ENCODE results near the gene OR7C2.
"Not testable (repeated sequence)": the region's sequence is repeated elsewhere in the genome, so short reads cannot be mapped to it uniquely, and the experiment has no call there.

Gene OR7C2
- 0 to 0.07 (median 0) reads per million in 18 experiments for total RNA-seq

DNA sequence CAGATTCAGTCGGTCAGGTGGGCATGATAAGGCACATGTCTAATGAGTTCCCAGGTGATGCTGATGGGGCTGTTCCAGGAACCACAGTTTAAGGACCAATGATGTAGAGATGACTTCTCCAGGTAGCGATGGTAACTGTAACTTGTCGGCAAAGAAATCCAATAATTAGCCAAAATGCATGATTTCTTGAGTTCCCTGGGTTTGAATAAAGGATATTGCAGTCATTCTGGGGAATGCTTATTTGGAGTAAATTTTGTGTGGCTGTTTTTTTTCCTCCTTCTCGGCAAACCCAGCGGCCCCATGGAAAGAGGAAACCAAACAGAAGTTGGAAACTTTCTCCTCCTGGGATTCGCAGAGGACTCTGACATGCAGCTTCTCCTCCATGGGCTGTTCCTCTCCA lies at the start of gene OR7C2:
Gene OR7C2, plus strand, starts transcription at position 301 of the 400 bp plus-strand sequence. Its CDS starts 0 bp downstream, at position 301.
- DNase-seq: no peak

DNA sequence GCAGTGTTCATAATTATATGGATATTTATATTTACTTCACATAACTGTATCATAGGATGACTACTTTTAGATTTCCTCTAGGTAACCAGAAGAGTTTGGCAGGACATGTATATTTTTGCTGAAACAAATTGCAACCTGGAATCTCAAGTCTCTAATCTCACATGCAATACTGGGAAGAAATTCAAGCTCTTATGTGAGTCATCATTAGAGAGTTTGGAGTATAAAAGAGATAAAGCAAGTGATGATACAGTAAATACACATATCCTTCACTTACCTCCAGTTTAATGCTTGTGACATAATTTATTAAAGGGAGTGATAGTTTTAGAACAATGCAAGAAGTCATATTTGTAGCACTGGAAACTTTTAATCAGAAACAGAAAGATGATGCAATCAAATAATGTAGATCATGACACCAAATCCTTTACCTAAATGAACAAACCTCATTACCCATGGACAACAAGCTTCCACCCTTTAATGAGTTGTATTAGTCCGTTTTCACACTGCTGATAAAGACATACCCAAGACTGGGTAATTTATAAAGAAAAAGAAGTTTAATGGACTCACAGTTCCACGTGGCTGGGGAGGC lies 39.5 kb upstream of the OR7C2 start:
- DNase-seq: no peak

DNA sequence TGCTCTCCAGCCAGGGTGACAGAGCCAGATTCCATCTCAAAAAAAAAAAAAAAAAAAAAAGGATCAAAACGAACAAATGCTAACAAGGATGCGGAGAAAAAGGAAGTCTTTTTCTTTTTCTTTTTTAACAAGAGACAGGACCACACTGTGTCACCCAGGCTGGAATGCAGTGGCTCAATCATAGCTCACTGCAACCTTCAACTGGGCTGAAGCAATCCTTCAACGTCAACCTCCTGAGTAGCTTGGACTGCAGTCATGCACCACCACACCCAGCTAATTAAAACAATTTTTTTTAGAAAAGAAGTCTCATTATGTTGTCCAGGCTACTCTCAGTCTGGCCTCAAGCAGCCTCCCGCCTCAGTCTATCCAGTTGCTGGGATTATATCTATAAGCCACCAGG lies 34.6 kb upstream of the OR7C2 start:
- no peak for DNase-seq

DNA sequence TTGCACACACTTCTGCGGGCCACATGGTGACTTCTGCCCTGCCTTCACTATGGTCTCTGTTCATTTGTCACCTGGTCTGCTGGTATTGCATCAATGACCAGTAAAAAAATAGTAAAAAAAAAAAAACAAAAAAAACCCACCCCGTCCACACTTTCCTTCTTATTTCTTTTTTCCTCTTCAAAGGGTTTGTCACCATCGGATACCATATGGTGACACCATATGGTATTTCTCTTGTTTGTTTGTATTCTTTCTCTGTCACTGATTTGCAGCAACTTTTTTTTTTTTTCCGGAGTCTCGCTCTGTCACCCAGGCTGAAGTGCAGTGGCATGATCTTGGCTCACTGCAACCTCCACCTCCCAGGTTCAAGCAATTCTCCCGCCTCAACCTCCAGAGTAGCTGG lies 26.2 kb upstream of the OR7C2 start:
- DNase-seq: no peak

DNA sequence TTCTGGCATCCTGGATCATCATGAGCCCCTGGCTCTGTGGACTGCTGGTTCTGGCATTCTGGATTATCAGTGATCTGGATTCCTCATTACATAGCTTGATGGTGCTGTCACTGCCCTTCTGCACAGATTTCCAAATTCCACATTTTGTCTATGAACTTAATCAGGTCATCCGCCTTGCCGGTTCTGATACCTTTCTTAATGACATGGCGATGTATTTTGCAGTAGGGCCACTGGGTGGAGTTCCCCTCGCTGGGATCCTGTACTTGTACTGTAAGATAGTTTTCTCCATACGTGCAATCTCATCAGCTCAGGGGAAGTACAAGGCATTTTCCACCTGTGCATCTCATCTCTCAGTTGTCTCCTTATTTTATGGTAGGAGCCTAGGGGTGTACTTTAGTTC lies 24.4 kb upstream of the OR7C2 start:
- DNase-seq: no peak

DNA sequence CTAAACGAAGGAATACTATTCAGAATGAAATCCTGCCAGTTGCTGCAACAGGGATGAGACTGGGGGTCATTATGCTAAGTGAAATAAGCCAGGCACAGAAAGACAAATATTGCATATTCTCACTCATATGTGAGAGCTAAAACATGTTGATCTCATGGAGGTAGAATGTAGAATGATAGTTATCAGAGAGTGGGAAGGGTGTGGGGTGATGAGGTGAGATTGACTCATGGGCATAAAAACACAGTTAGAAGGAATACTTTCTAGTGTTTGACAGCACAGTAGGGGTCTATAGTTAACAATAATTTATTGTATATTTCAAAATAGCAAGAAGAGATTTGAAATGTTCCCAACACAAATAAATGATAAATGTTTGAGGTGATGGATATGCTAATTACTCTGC lies 7.8 kb upstream of the OR7C2 start:
- DNase-seq: no peak

DNA sequence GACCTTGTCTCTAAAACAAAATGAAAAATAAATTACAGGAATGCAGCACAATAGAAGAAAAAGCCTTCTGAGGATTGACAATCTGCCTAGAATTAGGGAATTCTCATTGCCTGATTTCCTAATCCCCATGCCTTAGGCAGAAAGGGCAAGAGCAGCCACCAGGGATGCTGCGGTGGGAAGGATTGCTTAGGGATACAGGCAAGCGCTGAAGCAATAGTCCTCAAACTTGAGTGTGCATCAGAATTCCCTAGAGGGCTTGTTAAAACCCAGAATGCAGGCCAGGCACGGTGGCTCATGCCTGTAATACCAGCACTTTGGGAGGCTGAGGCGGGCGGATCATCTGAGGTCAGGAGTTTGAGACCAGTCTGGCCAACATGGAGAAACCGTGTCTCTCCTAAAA lies 1.0 kb upstream of the OR7C2 start:
- no peak for DNase-seq

DNA sequence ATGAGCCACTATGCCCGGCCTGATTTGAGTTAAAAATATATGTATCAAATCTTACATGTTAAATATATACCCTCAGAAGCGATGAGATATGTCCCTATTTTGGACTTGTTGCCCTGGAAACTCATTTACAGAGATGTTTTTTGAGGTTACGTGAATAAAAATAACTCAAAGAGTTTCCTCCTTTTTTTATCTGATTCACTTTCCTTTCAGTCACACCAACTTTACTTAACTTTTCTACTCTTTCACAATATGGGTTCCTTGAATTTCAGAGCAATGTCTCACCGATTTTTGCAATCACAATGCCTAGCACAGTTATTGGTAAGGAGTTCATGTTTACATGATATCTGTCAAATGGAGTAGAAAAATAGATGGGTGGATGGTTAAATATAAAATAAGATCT lies 2.3 kb downstream of the OR7C2 start:
- peak; percentile 65 to 88 for DNase-seq

DNA sequence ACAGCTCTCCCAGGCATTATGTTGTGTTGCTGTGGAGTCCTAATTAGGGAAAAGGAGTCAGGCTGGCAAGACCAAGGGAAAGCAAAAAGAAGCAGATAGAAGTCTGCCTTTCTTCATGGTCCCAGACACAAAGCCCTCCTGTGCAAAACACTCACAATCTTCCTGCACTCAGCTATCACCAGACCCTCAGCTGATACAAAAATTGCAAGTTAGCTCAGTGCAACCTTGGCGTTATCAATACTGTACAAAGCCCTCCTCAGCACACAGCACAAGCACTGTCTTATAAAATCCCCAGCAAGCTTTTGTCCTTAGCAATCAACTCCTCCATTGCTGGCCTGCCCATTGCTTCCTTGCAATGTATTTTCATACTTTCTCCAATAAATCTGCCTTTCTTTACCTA lies 3.2 kb downstream of the OR7C2 start:
- no peak for DNase-seq

DNA sequence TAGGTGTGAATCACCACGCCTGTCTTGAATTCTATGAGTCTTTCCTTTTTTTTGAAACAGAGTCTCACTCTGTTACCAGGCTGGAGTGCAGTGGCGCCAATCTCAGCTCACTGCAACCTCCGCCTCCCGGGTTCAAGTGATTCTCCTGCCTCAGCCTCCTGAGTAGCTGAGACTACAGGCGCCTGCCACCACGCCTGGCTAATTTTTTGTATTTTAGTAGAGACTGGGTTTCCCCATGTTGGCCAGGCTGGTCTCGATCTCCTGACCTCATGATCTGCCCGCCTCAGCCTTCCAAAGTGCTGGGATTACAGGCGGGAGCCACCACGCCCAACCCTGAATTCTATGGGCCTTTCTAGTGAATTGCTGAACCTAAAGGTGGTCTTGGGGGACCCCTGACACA lies 8.1 kb downstream of the OR7C2 start:
- not testable (repeated sequence) for DNase-seq

DNA sequence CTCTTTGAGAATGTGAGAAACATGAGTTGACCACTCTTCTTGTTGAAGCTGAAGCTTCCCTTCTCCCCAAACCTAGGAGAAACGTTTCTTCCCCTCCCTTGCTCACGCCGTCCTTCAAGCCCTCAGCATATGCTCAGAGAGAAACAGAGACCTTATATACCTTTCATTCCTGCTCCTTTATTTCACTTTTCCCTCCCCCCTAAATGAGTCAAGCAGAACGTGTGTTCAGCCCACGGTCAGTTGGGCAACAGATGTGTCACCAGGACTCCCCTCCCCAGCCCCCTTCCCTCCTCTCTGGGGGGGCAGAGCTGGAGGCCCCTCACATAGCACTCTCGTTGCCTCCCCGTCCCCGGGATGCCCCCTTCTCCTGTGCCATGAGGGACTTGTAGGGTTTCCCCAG lies 8.6 kb downstream of the OR7C2 start:
- DNase-seq: no peak

DNA sequence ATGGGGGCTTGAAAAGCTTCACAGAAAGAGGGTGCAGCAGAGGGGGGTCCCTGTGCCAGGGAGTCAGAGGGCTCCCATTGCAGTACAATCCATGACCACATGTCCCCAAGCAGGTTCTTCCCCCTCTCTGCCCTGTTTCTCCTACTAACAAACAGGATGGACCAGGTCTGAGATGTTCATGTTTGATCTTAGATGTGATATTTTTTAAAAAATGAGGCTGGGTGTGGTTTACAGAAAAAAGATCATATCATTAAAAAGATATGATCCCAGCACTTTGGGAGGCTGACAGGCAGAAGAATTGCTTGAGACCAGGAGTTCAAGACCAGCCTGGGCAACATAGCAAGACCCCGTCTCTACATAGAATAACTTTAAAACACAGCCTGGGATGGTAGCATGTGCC lies 9.1 kb downstream of the OR7C2 start:
- no peak for DNase-seq

DNA sequence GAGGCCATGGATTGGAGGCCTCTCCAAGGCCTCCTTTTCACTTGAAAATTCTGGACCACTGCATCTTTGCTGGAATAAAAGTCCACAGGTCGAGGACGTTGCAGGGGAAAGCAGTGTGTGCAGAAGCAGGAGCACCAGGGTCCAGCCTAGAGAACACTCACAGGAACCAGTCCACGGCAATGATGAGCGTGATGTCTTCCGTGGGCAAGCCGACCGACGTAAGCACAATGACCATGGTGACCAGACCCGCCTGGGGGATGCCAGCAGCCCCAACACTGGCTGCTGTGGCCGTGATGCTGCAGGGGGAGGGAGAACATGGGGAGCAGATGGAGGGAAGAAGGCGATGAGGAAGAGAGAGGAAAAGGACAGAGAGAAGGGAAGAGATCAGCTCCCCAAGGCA lies 11.5 kb downstream of the OR7C2 start:
- DNase-seq: no peak

DNA sequence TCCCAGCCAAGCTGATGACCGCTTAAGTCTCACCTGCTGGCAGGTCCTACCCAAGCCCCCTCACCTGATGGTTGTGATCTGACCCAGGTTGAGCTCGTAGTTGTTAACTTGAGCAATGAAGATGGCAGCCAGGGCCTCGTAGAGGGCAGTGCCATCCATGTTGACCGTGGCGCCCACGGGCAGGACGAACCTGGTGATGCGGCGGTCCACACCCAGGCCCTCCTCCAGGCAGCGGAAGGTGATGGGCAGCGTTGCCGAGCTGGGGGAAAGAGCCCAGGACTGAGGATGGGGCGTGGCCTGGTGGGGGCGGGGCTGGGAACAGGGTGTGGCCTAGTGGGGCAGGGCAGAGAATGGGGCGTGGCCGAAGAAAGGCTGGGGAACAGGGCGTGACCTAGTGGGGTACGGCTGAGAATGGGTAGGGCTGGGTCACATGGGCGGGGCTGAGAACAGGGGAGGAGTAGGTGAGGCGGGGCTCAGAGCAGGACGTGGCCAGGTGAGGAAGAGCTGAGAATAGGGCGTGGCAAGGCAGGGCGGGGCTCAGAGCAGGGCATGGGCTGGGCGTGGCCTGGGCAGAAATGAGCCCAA lies 12.9 kb downstream of the OR7C2 start:
- DNase-seq: no peak

DNA sequence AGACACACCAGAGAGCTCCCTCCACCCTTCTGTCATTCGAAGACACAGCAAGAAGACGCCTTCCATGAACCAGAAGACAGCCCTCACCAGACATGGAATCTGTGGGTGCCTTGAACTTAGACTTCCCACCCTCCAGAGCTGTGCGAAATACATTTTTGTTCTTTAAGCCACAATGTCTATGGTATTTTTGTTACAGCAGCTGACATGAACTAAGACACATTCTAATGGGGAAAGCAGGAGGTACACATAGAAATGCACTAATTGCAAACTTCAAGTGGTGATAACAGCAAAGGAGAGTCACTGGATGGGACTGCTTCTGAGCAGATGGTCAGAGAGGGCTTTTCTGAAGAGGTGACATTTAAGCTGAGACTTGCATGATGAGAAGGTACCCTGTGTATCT lies 16.2 kb downstream of the OR7C2 start:
- no peak for DNase-seq

DNA sequence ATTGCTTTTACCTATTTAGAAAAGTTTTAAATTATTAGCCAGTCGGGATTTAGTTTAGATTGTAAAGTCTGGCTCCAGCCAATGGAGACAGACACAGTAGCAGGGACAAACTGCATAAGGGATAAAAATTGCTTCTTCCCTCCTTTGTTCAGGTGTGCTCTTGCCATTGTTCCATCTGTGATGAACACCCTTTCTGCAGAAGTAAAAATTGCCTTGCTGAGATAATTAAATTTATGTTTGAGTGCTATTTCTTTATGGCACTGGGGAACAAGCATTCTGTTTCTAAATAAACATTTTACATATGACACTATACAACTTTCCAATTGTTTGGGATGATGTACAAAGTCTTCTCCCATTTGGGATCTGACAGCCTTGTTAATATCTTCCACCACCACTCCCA lies 18.0 kb downstream of the OR7C2 start:
- peak in 1 of 2 donors; percentile 6 for DNase-seq

DNA sequence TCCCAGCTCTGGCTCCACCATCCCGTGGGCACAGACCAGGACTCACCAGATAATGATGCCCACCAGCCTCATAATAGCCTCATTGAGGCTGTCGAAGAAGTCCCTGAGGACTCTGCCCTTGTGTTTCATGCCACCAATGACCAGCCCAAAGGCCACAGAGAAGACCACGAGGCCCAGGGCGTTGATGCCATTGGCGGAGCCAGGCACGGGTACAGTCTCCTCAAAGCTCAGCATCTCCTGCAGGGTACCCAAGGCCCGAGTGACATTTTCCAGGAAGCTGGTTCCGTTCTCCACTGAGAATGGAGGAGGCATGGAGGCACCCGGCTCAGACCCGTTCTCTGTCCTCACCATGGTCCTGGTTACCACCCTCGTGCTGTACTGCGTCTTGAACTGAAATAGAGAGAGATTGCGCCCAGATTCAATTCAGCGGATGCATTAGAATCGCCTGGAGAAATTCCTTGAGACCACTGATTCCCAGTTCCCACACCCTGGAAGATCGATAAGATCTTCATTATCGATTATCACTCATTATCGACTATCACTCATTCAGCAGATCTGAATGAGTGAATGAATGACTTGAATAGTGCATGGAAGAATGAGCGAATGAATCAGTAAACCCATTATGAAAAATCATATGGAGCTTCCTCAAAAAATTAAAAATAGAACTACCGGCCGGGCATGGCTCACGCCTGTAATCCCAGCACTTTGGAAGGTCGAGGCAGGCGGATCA lies 20.8 kb downstream of the OR7C2 start:
- DNase-seq: no peak

DNA sequence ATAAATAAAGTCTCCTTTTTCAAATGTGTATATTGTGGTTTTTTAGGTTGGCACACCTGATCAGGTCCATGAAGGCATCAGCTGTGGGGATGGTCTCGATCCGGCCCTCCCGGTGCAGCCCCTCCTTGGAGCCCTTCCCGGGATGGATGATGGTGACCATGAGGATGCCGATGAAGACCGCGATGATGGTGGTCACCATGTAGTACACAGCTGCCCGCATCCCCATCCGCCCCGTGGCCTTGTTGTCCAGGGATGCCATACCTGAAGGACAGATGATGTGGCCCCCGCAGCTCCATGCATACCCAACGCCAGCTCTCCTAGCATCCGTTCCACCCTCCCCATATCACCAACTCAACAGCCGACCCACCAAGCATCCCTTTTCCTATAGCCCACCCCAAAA lies 27.0 kb downstream of the OR7C2 start:
- DNase-seq: no peak

DNA sequence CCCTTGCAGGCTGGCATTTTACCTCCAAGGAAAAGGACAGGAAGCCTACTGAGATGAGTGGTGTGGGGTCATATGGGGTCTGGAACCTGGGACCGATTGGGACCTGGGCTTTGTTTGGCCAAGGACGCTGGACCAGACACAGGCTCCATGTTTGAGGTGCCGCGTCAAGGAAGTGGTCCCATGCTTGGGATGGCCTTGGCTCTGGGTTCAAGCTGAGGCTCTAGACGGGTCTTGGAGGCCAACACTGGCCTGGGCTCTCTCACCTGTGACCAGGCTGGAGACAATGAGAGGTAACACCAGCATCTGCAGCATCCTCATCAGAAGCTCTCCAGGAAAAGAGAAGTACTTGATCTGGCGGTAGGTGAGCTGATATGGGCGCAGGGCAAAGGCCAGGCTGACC lies 30.2 kb downstream of the OR7C2 start:
- no peak for DNase-seq

DNA sequence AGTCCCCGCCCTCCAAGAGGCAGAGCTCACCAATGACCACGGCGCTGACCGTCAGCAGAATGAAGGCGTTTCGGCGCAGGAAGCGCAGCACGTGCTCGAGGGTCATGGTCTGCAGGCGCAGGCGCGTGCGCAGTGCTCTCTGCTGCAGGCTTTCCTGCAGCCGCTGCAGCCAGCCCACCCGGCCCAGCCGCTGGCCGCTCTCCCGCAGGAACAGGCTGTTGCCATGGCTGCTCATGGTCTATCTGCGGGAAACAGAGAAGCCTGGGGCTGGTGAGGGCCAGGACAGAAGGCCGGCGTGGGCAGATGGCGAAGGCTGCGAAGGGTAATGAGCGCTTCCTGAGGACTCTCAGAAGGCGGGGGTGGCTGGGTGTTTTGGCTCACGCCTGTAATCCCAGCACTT lies 31.4 kb downstream of the OR7C2 start:
- no peak for DNase-seq

DNA sequence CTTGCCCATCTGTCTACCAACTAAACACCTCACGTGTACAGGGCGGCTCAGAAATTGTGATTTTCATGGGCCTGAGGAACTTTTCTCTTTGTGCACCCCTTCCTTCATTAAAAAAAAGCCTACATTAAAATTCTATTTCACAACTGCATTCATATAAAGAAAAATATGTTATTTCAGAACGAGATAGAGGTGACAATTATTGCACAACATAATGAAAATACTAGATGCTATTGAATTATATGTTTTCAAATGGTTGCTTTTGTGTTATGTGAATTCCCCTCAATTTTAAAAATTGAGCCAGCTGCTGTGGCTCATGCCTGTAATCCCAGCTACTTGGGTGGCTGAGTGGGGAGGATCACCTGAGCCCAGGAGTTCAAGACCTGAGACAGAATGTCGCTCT lies 33.2 kb downstream of the OR7C2 start:
- DNase-seq: no peak

DNA sequence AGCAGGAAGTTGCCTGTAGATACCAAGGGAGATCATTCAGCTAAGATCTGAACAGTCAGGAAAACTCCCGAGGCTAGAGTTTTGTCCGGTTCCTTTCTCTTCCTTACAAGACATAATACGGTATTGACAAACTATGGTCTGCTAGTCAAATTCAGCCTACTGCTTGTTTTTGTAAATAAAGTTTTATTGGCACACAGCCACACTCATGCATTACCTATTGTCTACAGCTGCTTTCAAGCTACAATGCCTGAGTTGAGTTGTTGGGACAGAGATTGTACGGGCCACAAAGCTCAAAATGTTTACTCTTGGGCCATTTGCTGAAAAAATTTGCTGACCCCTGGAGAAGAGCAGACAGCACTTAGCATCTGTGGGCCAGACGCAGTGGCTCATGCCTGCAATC lies 35.8 kb downstream of the OR7C2 start:
- no peak for DNase-seq

DNA sequence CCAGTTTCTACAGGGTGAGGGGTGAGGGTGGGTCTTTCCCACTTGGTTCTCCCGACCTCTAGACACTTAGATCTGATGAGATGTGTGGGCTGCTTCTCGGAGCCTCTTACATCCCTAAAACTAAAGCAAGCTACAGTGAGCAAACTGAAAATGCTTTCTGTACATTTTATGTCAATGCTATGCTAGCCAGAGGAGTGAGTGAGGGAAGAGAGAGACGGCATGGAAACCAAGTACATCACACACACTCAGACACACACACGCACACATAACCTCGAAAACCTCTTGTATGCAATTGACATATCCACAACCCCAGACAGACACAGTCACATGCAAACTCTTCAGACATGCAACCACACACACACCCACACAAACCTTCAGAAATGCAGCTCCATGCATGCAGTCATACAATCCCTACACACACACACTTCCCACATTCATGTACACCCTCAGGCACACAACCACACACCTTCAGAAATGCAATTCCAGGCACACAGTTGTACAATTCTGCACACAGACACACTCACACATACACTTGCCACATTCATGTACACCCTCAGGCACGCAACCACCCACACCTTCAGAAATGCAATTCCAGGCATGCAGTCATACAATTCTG lies 37.0 kb downstream of the OR7C2 start:
- peak in 1 of 2 donors; percentile 5 for DNase-seq

All from inflammatory macrophage (primary cell).